Frontal cortex (tissue), 4 donors: ENCODE data around the gene CALML5. TPM values are rescaled to one million over a fixed set of nuclear protein-coding genes. Genes with fewer than 3 reads are reported as not detected.
A peak's percentile ranks its signal among the peaks of the same experiment; 100 is the strongest.

Experiments used
- DNase-seq, 2 donors: peaks; one replicate each; pipeline ENCODE4 v3.0.0; 2012; ENCODE audit warnings: low spot score in 2 of 2
- FAIRE-seq: peaks from 2 replicates; lab custom pipeline; 2012; peaks lifted over from hg19 to GRCh38; lab: Jason Lieb, UNC
- total RNA-seq: library from RNA; depleted of rRNA; stranded (reverse); fragments of >200 nt; gene quantifications from one replicate; pipeline ENCODE4 v1.2.3, GENCODE V29; 2014
- donor health status: control.
- donor health status: control.
- donor health status: control.

The CALML5 gene
- total RNA-seq, 1 donor from 2014 or later = not detected

DNA sequence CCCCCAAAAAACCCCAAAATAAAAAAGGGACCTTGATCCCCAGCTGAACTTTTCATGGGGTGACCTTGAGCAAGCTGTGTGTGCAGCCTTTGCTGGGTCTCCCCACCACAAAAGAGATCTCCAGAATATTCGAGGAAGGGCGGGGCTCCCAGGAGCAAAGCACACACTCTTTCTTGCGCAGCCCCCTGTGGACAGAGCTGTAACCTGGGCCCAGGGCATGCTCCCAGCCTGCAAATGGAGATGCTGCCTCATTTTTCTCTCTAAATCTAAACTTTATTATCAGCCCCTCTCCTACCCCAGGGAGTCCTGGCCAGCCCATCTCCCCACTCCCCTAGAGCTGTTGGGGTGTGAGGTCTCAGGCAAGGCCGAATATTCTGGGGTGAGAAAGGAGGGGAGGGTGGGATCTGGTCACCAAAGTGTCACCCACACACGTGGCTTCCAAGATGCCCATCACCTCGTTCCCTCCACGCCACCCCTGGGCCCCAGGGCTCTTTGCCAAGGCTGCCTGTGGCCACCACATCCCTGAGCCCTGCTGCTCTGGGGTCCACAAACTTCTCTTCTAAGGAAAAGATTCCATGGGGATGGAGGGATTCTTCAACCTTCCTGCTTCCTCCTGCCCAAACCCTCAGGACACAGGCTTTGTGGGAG is 23.7 kb upstream of the CALML5 start:
- no peak for FAIRE-seq
- no peak for DNase-seq

DNA sequence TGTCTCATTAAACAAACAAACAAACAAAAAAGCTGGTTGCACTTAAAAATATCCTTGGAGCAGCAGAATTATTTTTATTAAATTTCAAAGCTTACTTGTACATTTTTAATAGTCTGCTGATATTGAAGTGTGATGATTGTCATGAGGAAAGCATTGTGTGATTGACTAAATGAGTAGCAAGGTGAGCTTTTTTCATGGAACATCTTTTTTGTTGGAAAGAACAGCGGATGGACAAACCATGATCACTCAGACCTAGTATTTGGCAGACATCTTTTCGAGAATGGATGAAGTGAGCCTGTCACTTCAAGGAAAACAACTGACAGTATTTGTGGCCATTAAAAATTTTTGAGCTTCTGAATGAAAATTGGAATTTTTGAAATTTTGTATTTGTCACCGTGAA is 19.7 kb upstream of the CALML5 start:
- DNase-seq (no peak), FAIRE-seq (no peak)

DNA sequence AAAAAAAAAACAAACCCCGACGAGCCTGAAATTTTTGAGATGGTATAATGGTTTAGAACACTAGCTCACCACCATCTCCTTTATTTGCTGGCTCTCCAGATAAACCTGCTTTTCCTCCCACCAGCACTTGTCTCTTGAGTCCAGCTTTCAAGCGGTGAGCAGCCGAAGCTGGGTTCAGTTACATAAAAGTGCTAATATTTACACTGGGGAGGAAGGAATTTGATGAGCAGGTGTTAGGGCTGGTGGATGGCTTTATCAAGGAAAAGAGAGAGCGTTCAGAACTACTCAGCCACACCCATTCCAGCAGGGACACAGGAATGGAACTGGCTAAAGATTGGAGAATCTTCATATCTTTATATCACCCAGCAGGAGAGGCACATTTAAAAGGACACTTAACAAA is 18.8 kb upstream of the CALML5 start:
- DNase-seq = no peak
- no peak for FAIRE-seq

- no peak for FAIRE-seq
- no peak for DNase-seq
Measured at GRCh38 chr10:5517546-5517945, 18.2 kb upstream of the CALML5 start.

- FAIRE-seq = no peak
Measured at GRCh38 chr10:5515948-5516761, 16.8 kb upstream of the CALML5 start.

GRCh38 chr10:5514226-5514850 is 15.0 kb upstream of the CALML5 start:
- FAIRE-seq = no peak
- no peak for DNase-seq

More at GRCh38 chr10:5515948-5516761, 16.8 kb upstream of the CALML5 start:
- DNase-seq = no peak

DNA sequence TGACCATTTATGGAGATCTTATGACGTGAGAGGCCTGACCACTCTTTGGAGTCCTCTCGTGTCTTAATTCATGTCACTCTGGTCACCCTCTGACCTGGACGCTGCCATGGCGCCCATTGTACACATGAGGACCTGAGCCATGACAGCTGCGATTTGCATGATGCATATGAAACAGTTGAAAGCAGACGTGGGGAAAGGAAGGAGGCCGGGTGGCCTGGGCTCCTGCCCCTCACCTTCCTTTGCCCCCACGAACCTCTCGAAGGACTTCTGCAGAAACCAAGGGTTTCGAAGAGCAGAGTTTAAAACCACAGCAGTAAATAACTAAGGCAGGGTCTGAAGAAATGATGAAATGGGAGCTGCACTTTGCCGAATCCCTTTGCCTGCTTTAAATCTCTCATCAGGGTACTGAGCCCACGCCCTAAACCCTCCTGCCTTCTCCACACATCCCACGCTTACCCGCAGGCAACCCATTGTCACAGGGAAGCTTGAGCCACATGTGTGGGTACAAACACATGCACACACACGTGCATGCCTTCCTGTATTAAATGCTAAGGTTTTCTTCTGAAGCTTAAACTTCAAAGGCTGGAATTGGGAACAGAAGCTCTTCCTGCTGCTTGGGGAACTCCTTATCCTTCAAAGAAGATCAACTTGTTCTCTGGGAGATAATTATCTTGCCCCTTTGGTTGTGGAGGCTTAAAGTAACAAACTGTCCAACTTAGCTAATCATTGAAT is 13.7 kb upstream of the CALML5 start:
- peak in 1 of 2 donors; percentile 54 for DNase-seq
- no peak for FAIRE-seq

GRCh38 chr10:5512331-5512730 is 13.0 kb upstream of the CALML5 start:
- no peak for DNase-seq
- FAIRE-seq = no peak

GRCh38 chr10:5511885-5512280 is 12.5 kb upstream of the CALML5 start:
- no peak for FAIRE-seq
- DNase-seq = no peak

GRCh38 chr10:5511231-5511884 is 12.0 kb upstream of the CALML5 start:
- FAIRE-seq = no peak
- DNase-seq = no peak

DNA sequence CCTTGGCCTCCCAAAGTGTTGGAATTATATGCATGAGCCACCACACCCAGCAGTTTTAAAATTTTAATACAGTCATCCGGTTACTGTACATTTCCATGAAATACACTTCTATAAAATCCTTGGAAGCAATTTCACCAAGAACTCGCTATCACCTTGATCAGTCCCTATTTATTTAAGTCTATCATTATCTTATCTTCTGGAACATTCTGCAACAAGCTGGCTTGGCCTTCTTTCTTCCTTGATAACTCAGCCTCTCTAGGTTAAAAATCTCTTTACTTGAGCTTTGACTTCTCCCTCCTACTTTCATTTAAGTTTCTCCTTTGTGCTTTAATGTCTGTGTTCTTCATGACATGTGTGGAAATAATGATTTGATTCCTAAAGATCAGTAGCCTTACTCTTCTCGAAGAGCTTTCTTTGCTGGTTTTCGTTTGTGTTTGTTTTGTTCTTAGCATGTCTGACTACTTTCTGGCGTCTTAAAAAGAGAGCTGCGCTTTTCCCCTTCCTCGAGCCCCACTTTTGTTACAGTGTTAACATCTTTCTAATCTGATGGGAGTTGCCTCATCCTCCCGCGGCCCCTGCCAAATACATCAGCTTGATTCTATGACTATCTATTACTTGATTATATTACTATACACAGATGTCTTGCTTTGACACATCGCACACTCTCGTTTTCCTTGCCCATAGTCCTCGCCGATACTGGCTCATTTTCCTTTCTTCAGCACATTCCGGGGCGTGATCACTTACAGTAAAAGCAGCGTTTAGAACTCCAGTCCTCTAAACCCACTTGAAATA is 11.1 kb upstream of the CALML5 start:
- DNase-seq = no peak
- FAIRE-seq = no peak

DNA sequence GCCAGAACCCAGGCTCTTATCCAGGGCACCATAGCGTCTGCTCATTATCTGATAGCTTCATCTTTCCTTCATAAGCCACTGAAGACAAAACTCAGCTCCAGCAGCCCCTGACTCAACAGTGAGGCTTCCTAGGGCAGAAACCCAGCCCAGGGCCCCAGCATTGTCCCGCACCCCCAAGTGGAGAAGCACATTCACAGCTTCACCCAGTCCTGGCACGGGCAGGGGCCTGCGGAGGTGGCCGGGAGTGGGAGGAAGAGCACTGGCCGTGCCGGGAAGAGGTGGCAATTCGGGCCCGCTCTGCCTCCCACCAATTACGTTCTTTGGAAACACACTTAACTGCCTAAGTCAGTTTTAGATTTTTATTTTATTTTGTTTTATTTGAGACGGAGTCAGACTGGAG is 10.3 kb upstream of the CALML5 start:
- DNase-seq = no peak
- FAIRE-seq = no peak

DNA sequence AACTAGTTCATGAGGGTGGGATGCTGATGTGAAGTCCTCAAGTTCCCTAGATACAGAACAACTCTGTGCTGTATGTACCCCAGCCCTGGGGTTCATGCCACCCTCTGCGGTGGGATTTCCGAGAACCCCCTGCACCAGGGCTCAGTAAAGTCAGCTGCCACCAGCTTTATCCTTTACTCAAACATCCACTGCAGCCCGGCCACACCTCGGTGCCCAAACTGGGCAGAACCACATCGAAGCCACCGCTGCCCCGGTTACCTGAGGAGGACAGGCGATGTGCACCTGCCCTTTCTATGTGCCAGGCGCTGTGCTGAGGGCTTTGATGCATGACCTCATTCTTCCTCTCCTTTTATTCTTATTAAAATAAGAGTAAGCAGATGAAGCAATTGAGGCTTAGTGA is 9.9 kb upstream of the CALML5 start:
- FAIRE-seq (no peak), DNase-seq (no peak)

DNA sequence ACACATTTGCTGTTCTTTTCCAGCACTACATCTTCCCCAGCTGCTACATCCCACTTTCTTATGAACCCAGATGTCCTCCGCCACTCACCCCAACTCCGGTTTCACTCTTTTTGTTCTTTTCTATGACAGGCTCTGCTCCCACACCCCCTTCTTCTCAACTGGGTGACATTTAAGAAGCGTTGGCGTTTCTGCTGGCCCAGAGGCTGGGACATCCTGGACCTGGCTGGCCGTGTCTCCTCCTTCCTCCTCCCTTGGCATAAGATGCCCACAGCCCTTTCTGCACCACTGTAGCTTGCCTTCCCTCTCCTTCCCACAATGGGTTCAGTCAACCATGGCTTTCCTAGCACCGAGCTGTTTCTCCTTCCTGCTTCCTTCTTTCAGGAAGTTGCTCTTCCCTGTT is 9.4 kb upstream of the CALML5 start:
- no peak for FAIRE-seq

GRCh38 chr10:5508161-5508604 is 8.8 kb upstream of the CALML5 start:
- no peak for DNase-seq
- FAIRE-seq = no peak

More for the DNA sequence above, 9.4 kb upstream of the CALML5 start:
- DNase-seq = no peak

- no peak for FAIRE-seq
Measured at GRCh38 chr10:5507649-5508131, 8.3 kb upstream of the CALML5 start.

DNA sequence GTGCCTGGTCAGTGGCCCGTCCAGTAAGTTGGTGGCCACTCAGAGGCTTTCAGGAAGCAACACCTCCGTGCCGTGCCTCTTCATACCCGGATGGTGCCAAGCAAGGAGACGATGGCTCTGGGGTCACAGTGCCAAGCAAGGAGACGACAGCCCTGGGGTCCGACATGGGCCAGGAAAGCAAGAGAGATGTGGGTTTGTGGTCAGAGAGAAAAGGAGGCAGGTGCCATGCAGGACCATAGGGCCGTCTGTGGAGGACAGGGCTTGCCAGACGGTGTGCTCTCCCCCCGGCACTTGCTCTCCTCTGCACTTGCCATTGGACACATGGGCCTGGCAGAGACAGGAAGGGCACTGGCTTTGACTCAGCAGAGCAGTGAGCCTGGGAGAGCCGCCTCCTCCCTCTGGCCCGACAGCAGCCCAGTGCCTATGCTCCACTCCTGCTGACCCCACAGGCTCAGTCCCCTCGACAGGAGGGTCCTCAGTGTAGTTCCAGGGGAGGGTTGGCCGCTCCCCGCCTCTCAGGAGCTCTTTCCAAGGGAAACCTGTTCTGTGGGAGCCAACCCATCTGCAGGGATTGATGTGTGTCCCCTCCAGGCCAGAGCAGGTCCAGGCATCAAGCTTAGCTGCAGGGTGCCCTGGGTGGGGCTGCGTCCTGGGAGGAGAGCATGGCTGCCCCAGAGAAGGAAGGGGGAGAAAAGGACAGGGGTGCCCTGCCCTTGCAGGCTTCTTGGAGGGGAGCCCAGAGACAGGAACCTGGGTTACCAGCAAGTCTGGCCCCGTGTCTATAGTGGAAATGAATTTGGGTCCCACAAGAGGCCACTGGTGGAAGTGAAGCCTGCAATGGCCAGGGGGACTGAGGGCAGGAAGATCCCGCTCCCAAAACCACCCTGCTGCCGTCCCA is 7.6 kb upstream of the CALML5 start:
- FAIRE-seq (no peak), DNase-seq (no peak)

More at GRCh38 chr10:5507649-5508131, 8.3 kb upstream of the CALML5 start:
- DNase-seq = no peak

GRCh38 chr10:5506246-5506645 is 6.9 kb upstream of the CALML5 start:
- DNase-seq (no peak), FAIRE-seq (no peak)
